IMR-90 (cell line): ENCODE results near the gene PMEPA1. TPM values are rescaled to one million over a fixed set of nuclear protein-coding genes. Genes with fewer than 3 reads are reported as not detected.

Source experiments
- ATAC-seq: fragments of 200-7000 bp; cut with Tn5 transposase; 2 replicates; pipeline ENCODE4 v1.9.1; 2020; ENCODE audit warnings: low read depth, mild to moderate bottlenecking, moderate library complexity
- BruUV-seq: library from RNA; stranded (reverse); fragments of 400-500 nt; replicated peaks from 2 replicates; lab custom pipeline; 2021; lab: Mats Ljungman, UMichigan
- CTCF ChIA-PET: fragments of 300-600 bp; formaldehyde crosslinking; extraction: SDS; loops from one replicate; lab custom pipeline; 2021; ENCODE audit warnings: antibody characterized with exemption; lab: Yijun Ruan, JAX
- POLR2A ChIA-PET: fragments of 300-600 bp; sonication (Branson Sonifier 250); formaldehyde crosslinking; loops from one replicate; lab custom pipeline; 2022; ENCODE audit warnings: antibody characterized with exemption; ENCODE audit not compliant: unreplicated experiment; lab: Charles Lee
- DNase-seq: peaks from one replicate; pipeline ENCODE4 v3.0.0; 2013
- H2AFZ ChIP-seq: replicated peaks from 2 replicates; pipeline ENCODE3; 2013; ENCODE audit warnings: low read length, mild to moderate bottlenecking; ENCODE audit not compliant: poor library complexity
- H2AK5ac ChIP-seq: 2 replicates; pipeline ENCODE4 v1.6.1; 2013; ENCODE audit warnings: low read depth, low read length, inconsistent platforms
- H2AK9ac ChIP-seq: replicated peaks from 2 replicates; pipeline ENCODE3; 2013; ENCODE audit warnings: mild to moderate bottlenecking, low read depth, low read length, moderate library complexity; ENCODE audit not compliant: poor library complexity
- H2BK120ac ChIP-seq: 2 replicates; pipeline ENCODE4 v1.6.1; 2013; ENCODE audit warnings: low read depth, low read length, inconsistent platforms
- H2BK15ac ChIP-seq: 3 replicates; pipeline ENCODE4 v1.6.1; 2013; ENCODE audit warnings: low read depth, low read length, inconsistent platforms
- H2BK20ac ChIP-seq: 2 replicates; pipeline ENCODE4 v1.6.1; 2013; ENCODE audit warnings: low read depth, mild to moderate bottlenecking, inconsistent platforms, low read length, moderate library complexity
- H2BK5ac ChIP-seq: 2 replicates; pipeline ENCODE4 v1.6.1; 2013; ENCODE audit warnings: mild to moderate bottlenecking, low read depth, low read length, inconsistent platforms; ENCODE audit not compliant: poor library complexity, severe bottlenecking
- H3K14ac ChIP-seq: replicated peaks from 2 replicates; pipeline ENCODE4 v1.6.1; 2013; ENCODE audit warnings: low read depth, low read length, inconsistent platforms
- H3K18ac ChIP-seq: 2 replicates; pipeline ENCODE4 v1.6.1; 2013; ENCODE audit warnings: low read depth, low read length, control low read depth
- H3K23ac ChIP-seq: 2 replicates; pipeline ENCODE4 v1.6.1; 2013; ENCODE audit warnings: low read depth, low read length, inconsistent platforms
- H3K27ac ChIP-seq: 2 replicates; pipeline ENCODE4 v1.5.1; 2013; ENCODE audit warnings: mild to moderate bottlenecking, control low read depth, low read length; ENCODE audit not compliant: insufficient read depth
- H3K27me3 ChIP-seq: 2 replicates; pipeline ENCODE4 v1.6.1; 2013; ENCODE audit warnings: low read length; ENCODE audit not compliant: control insufficient read depth, insufficient read depth
- H3K36me3 ChIP-seq: 2 replicates; pipeline ENCODE4 v1.6.1; 2013; ENCODE audit warnings: low read length, mixed read lengths; ENCODE audit not compliant: control insufficient read depth, insufficient read depth
- H3K4ac ChIP-seq: 2 replicates; pipeline ENCODE4 v1.6.1; 2013; ENCODE audit warnings: low read depth, low read length, inconsistent platforms
- H3K4me1 ChIP-seq: 2 replicates; pipeline ENCODE4 v1.6.1; 2013; ENCODE audit warnings: low read length, mixed read lengths; ENCODE audit not compliant: control insufficient read depth, insufficient read depth
- H3K4me2 ChIP-seq: 2 replicates; pipeline ENCODE4 v1.6.1; 2013; ENCODE audit warnings: low read depth, mild to moderate bottlenecking, control low read depth, low read length, moderate library complexity
- H3K4me3 ChIP-seq: 2 replicates; pipeline ENCODE4 v1.5.1; 2013; ENCODE audit warnings: low read depth, mild to moderate bottlenecking, control low read depth, low read length, moderate library complexity; ENCODE audit not compliant: insufficient read depth
- H3K56ac ChIP-seq: 2 replicates; pipeline ENCODE4 v1.6.1; 2013; ENCODE audit warnings: low read length, inconsistent platforms; ENCODE audit not compliant: insufficient read depth; ENCODE audit errors: extremely low read depth
- H3K79me1 ChIP-seq, 2 experiments: 2 replicates each; pipeline ENCODE4 v1.6.1; 2013; ENCODE audit warnings: low read length in 2 of 2, inconsistent platforms in 1 of 2, low read depth in 1 of 2
- H3K9ac ChIP-seq: 2 replicates; pipeline ENCODE4 v1.6.1; 2013; ENCODE audit warnings: low read depth, low read length, control low read depth
- H3K9me1 ChIP-seq: 2 replicates; pipeline ENCODE4 v1.6.1; 2013; ENCODE audit warnings: low read length, inconsistent platforms; ENCODE audit not compliant: insufficient read depth
- H3K9me3 ChIP-seq: 2 replicates; pipeline ENCODE4 v1.6.1; 2013; ENCODE audit warnings: low read length; ENCODE audit not compliant: control insufficient read depth, insufficient read depth
- H4K20me1 ChIP-seq: 2 replicates; pipeline ENCODE4 v1.6.1; 2013; ENCODE audit warnings: low read length, inconsistent platforms; ENCODE audit not compliant: insufficient read depth
- H4K5ac ChIP-seq: 2 replicates; pipeline ENCODE4 v1.6.1; 2013; ENCODE audit warnings: mild to moderate bottlenecking, low read depth, low read length, control low read depth
- H4K8ac ChIP-seq, 2 experiments: 2 replicates each; pipeline ENCODE4 v1.6.1; 2013; ENCODE audit warnings: low read depth in 2 of 2, low read length in 2 of 2, control low read depth in 1 of 2, inconsistent platforms in 1 of 2
- H4K91ac ChIP-seq: 2 replicates; pipeline ENCODE4 v1.6.1; 2013; ENCODE audit warnings: low read depth, low read length, inconsistent platforms; ENCODE audit not compliant: insufficient read depth
- BHLHE40 ChIP-seq: fragments of 150-350 bp; IDR thresholded peaks from 2 replicates; pipeline ENCODE4 v1.6.1; 2016; ENCODE audit warnings: mild to moderate bottlenecking, low read depth, low read length
- CEBPB ChIP-seq: IDR thresholded peaks from 2 replicates; pipeline ENCODE4 v1.6.1; 2012; ENCODE audit warnings: low read depth, low read length, improper control_type of control experiment
- CHD1 ChIP-seq: IDR thresholded peaks from 2 replicates; pipeline ENCODE4 v1.6.1; 2012; ENCODE audit warnings: low read depth, low read length, improper control_type of control experiment
- ELK1 ChIP-seq: fragments of 150-350 bp; IDR thresholded peaks from 2 replicates; pipeline ENCODE4 v1.6.1; 2016; ENCODE audit warnings: low read depth, mild to moderate bottlenecking, low read length, moderate library complexity, borderline replicate concordance
- FOS ChIP-seq: fragments of 150-350 bp; IDR thresholded peaks from 2 replicates; pipeline ENCODE4 v1.6.1; 2016; ENCODE audit warnings: low read depth, low read length
- MAFK ChIP-seq: IDR thresholded peaks from 2 replicates; pipeline ENCODE4 v1.6.1; 2012; ENCODE audit warnings: low read depth, low read length, improper control_type of control experiment
- MAZ ChIP-seq: IDR thresholded peaks from 2 replicates; pipeline ENCODE4 v1.6.1; 2012; ENCODE audit warnings: low read depth, mild to moderate bottlenecking, low read length, improper control_type of control experiment, moderate library complexity, borderline replicate concordance
- MXI1 ChIP-seq: IDR thresholded peaks from 2 replicates; pipeline ENCODE4 v1.6.1; 2012; ENCODE audit warnings: low read depth, mild to moderate bottlenecking, low read length, moderate library complexity, borderline replicate concordance
- NFE2L2 ChIP-seq: fragments of 150-350 bp; IDR thresholded peaks from 2 replicates; pipeline ENCODE4 v1.6.1; 2016; ENCODE audit warnings: low read depth, mild to moderate bottlenecking, low read length
- POLR2A ChIP-seq: IDR thresholded peaks from 2 replicates; pipeline ENCODE4 v1.6.1; 2012; ENCODE audit warnings: mild to moderate bottlenecking, low read depth, low read length
- RAD21 ChIP-seq: IDR thresholded peaks from 2 replicates; pipeline ENCODE4 v1.6.1; 2012; ENCODE audit warnings: low read length, improper control_type of control experiment
- RCOR1 ChIP-seq: IDR thresholded peaks from 2 replicates; pipeline ENCODE4 v1.6.1; 2012; ENCODE audit warnings: mild to moderate bottlenecking, low read length, improper control_type of control experiment; ENCODE audit not compliant: insufficient replicate concordance
- RFX5 ChIP-seq: IDR thresholded peaks from 2 replicates; pipeline ENCODE4 v1.8.0; 2012; ENCODE audit warnings: low read depth, mild to moderate bottlenecking, low read length, moderate library complexity
- SMC3 ChIP-seq: fragments of 150-350 bp; IDR thresholded peaks from 2 replicates; pipeline ENCODE4 v1.6.1; 2016; ENCODE audit warnings: low read depth, mild to moderate bottlenecking, antibody characterized with exemption, low read length, moderate library complexity
- USF2 ChIP-seq: fragments of 150-350 bp; IDR thresholded peaks from 2 replicates; pipeline ENCODE4 v1.6.1; 2017; ENCODE audit warnings: mild to moderate bottlenecking, antibody characterized with exemption, low read length, low read depth
- WGBS, 2 experiments: methylation state at CpG; one replicate each; pipeline versions ENCODE4 v1.1.5 to v1.1.7; 2013; ENCODE audit warnings: missing lambda C conversion rate in 2 of 2; ENCODE audit not compliant: insufficient read length in 1 of 2; ENCODE audit errors: extremely low coverage in 2 of 2; 5-methylcytosine and 5-hydroxymethylcytosine counted together
- dilution Hi-C: fragments of 300-500 bp; cut with HindIII; formaldehyde crosslinking; loops from one replicate; pipeline ENCODE4 v1.14.3; 2018; ENCODE audit warnings: low sequenced_read_pairs; ENCODE audit not compliant: unreplicated experiment
- in situ Hi-C: fragments of 300-500 bp; cut with MboI; formaldehyde crosslinking; loops from 3 replicates; pipeline ENCODE4 v1.14.3; 2019; ENCODE audit warnings: low sequenced_read_pairs, inconsistent platforms, mixed read lengths
- intact Hi-C: fragments of 100-400 bp; cut with micrococcal nuclease; formaldehyde crosslinking; loops from 2 replicates; pipeline ENCODE4 v1.10.0; 2022
- polyA plus RNA-seq, 3 experiments: library from polyadenylated mRNA; depleted of rRNA; stranded (reverse); fragments of >200 nt; gene quantifications; 2 replicates each; pipeline ENCODE4 v1.2.3, GENCODE V29; 2012; ENCODE audit warnings: low replicate concordance in 1 of 3
- total RNA-seq: library from RNA; depleted of rRNA; stranded (reverse); fragments of >200 nt; gene quantifications from 2 replicates; pipeline ENCODE4 v1.2.3, GENCODE V29; 2012
- TF ChIP-seq, protein P1 (sequence below): conservative IDR thresholded peaks from 2 replicates; pipeline ENCODE4 v1.5.1; 2012; ENCODE audit warnings: mild to moderate bottlenecking, low read depth, low read length, improper control_type of control experiment

PMEPA1 gene
- total and polyA plus RNA-seq, 2 of the 4 experiments (the other 2 are of a cell fraction), result 2.0 to 6.9 TPM

GRCh38 chr20:57712851-57713504 lies 3.2 kb upstream of the PMEPA1 start:
- dilution Hi-C loops, result no loop called here
- DNase-seq, result no peak
- TF ChIP-seq NFE2L2 (no peak), RAD21 (no peak), USF2 (no peak), MXI1 (no peak), CEBPB (no peak), ELK1 (no peak), MAZ (no peak), RFX5 (no peak), BHLHE40 (no peak), CHD1 (no peak), MAFK (no peak), SMC3 (no peak), FOS (no peak), RCOR1 (no peak), POLR2A (no peak)
- TF ChIP-seq, protein P1, sequence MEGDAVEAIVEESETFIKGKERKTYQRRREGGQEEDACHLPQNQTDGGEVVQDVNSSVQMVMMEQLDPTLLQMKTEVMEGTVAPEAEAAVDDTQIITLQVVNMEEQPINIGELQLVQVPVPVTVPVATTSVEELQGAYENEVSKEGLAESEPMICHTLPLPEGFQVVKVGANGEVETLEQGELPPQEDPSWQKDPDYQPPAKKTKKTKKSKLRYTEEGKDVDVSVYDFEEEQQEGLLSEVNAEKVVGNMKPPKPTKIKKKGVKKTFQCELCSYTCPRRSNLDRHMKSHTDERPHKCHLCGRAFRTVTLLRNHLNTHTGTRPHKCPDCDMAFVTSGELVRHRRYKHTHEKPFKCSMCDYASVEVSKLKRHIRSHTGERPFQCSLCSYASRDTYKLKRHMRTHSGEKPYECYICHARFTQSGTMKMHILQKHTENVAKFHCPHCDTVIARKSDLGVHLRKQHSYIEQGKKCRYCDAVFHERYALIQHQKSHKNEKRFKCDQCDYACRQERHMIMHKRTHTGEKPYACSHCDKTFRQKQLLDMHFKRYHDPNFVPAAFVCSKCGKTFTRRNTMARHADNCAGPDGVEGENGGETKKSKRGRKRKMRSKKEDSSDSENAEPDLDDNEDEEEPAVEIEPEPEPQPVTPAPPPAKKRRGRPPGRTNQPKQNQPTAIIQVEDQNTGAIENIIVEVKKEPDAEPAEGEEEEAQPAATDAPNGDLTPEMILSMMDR, result no peak
- Histone ChIP-seq H2AK5ac (no peak overlapping the region), H2BK120ac (no peak overlapping the region), H4K5ac (no peak overlapping the region), H4K20me1 (peaks cover 8% of the 10 kb centered on the region), H3K9ac (no peak overlapping the region), H3K23ac (no peak overlapping the region), H2BK20ac (no peak overlapping the region), H3K9me3 (no peaks in the 10 kb centered on the region), H3K4ac (no peak overlapping the region), H3K4me1 (peaks cover 22% of the 10 kb centered on the region), H4K91ac (no peak overlapping the region), H3K27me3 (no peaks in the 10 kb centered on the region), H4K8ac (no peak overlapping the region), H3K79me1 (peaks cover 6 to 14% of the 10 kb centered on the region in 2 experiments; a peak in 3 of 4 replicates), H3K4me2 (no peak overlapping the region), H2BK5ac (no peak overlapping the region), H3K56ac (no peak overlapping the region), H3K36me3 (no peaks in the 10 kb centered on the region), H3K4me3 (no peak overlapping the region), H2AFZ (no peak overlapping the region), H3K14ac (no peak overlapping the region), H3K27ac (no peak overlapping the region), H2AK9ac (no peak overlapping the region), H3K18ac (no peak overlapping the region), H3K9me1 (peaks cover 24% of the 10 kb centered on the region), H2BK15ac (no peak overlapping the region)
- no peak for ATAC-seq
- ChIA-PET POLR2A (no interaction called here), CTCF (no interaction called here)
- 100% methylated on average over 2 of the region's 5 CpGs; no CpG with 5 or more reads in 1 of the 2 experiments for WGBS, 2 experiments
- no TSS peak for BruUV-seq
- in situ Hi-C loops, result no loop called here
- intact Hi-C loops, result no loop called here
